ENCODE data around the gene ALS2CL.
A peak's percentile ranks its signal among the peaks of the same experiment; 100 is the strongest.

The ALS2CL gene

DNA sequence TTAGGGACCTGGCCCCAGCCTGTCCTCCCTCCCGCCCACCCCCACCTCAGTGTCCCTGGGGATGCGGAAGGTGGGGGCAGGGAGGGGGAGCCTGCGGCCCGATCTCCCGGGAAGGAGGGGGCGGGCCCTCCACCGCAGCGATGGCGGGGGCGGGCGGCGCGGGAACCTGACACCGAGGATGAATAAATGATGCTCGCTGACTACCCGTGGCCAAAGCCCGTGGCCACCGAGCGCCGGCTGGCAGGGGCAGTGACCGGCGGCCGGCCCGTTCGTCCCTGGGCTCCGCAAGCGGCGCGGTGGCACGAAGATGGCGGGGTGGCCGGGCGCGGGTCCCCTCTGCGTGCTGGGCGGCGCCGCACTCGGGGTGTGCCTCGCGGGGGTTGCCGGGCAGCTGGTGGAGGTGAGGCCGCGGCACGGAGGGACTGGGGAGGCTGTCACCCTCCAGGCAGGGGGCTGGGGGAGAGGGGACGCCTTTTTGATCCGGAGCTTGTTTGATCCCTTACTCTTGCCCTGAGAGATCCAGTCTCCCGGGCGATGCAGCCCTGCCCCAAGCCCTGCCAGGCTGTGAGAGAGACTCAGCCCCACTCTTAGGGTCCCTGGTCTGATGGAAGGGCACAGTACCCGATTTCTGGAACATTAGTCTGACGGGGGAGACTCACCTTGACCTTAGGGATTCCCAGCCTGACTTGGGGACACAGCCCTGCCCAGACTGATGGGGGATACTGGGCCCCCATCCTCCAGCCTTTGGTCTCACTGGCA lies 7.9 kb upstream of the ALS2CL start, which contains the start of gene TMIE:
Gene TMIE (plus strand): TSS at position 212 of the 759 bp plus-strand sequence. CDS start 96 bp downstream, at position 308.
- DNase-seq, result no peak

- no peak for DNase-seq
Measured at GRCh38 chr3:46700772-46701171, 7.3 kb upstream of the ALS2CL start.

DNA sequence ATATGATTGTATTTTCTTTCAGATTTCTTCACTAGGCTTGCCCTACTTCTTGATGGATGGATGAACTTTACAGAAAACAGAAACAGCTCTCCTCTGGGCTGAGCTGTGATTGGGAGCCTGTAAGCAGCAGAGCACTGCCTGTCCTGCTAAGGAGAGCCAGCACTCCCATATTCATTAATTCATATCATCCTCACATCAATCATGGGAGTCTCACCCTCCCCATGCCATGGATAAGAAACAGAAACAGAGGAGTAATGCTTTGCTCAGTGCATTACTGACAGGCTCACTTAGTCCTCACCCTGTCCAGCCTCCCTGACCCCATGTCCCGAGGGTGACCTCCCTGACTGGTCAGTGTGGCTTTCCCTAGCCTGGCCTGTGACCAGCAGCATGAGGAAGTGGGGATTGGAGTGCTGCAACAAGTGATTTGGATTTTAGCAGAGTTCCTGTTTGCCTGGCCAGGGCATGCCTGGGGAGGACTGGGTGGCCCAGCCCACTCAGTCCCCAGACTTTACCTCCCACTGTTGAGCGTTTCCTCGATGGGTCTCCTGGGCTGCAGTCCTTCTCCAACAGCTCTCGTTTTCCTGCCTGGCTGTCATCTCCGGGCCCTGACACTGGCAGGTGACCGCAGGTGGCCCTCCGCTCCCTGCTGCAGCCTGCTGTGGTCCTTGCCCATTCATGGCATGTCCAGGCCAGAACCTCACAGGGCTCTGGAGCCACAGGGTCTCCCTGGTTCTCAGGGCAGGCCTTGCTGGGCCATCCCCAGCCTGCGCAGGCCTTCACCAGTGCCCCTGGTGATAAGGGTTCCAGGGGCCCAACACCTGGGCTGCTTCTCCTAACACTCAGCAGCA lies 6.4 kb upstream of the ALS2CL start:
- DNase-seq, result no peak

GRCh38 chr3:46695962-46696894 lies 2.7 kb upstream of the ALS2CL start:
- DNase-seq, result no peak

GRCh38 chr3:46695177-46695961 lies 1.9 kb upstream of the ALS2CL start:
- DNase-seq, result peak; percentile 52

DNA sequence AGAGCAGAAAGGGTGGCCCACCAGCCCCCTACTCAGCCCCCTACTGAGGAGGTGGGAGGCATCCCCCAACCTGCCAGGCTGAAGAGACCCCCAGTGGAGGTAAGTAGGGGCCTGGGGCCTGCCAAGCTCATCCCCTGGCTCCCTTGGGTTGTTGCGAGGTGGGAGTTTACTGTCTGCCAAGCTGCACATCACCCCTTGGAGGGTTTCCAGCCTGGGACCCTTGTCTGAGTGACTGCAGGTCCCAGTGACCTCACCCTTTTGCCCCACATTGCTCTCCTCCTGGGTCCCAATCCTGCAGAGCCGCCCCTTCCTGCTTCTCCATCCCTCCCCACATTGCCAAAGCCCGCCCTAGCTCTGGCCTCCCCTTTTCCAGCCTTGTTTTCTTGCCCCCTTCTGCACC lies 1.0 kb upstream of the ALS2CL start:
- DNase-seq, result no peak

GRCh38 chr3:46693892-46694226 lies 380 bp upstream of the ALS2CL start:
- DNase-seq, result peak; percentile 16

DNA sequence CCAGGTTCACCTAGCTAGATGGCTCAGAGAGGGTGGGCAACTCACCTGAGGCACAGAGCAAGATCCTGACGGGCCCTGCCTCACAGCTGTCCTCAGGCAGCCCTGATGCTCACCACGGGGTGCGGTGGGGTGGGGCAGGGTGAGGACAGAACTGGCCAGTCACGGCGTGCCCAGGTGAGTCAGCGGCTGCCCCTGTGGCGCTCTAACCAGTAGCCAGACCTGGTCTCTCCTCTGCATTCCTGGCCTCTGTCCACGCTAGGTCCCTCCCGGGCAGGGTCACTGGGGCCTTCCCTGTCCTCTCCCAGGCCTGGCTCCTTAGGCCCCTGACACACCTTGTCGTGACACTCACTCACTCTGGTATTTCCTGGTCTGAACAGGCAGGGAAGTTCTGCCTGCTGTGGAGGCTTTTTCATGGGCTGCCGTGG lies 901 bp downstream of the ALS2CL start:
- no peak for DNase-seq

GRCh38 chr3:46690798-46691197 lies 2.7 kb downstream of the ALS2CL start:
- no peak for DNase-seq

- no peak for DNase-seq
Measured at GRCh38 chr3:46685446-46685845, 8.0 kb downstream of the ALS2CL start.

- no peak for DNase-seq
Measured at GRCh38 chr3:46684891-46685290, 8.6 kb downstream of the ALS2CL start.

- DNase-seq, result no peak
Measured at GRCh38 chr3:46682974-46683373, 10.5 kb downstream of the ALS2CL start.

DNA sequence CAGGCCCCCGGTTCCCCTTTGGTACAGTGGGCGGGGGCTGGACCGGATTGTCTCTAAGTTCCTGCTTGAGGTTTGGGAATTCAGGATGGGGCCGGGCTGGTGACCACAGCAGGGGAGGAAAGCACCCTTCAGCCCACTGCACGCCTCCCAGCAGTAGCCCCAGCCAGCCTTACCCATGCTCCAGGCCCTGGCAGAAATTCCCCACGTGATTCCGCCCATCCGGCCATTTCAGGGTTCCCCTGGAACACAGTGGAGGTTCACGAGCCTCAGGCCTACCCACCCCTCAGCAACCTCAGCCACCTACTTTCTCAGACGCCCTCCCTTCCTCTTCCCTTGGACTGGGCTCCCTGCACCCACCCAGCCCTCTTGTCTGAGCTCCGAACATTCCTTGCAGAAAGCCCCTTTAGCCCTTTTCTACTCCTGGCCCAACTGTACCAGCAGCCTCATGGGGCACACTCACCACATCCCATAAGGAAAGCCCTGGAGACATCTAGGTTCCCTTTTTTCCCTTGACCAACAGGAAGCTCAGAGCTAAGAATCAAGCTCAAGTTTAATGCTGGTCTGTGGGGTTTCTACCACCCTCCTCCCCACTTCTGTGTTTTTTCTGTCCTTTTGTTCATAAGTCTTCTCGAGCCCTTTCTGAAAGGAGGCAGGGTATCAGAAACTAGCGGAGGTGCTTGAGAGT lies 11.5 kb downstream of the ALS2CL start:
- no peak for DNase-seq

GRCh38 chr3:46681387-46681786 lies 12.1 kb downstream of the ALS2CL start:
- no peak for DNase-seq

- no peak for DNase-seq
Measured at GRCh38 chr3:46680298-46680826, 13.1 kb downstream of the ALS2CL start.

DNA sequence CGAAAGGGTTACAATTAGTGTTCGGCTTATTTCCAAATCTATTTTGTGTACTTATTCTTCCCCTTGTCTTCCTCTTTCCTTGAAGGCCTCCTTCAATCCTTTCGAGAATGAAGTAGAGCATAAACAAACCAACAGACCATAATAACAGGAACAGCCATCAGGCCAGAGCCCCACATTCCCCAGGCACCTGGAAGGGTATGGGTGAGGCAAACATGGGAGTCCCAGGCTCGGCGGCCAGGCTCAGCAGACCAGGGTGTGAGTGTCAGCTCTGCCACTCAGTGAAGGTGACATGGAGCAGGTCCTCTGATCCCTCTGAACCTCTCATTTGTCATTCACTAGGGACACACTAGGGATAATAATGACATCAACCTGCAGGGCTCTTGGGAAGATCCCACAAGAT lies 13.8 kb downstream of the ALS2CL start:
- DNase-seq, result no peak

GRCh38 chr3:46678280-46678679 lies 15.2 kb downstream of the ALS2CL start:
- DNase-seq, result no peak

DNA sequence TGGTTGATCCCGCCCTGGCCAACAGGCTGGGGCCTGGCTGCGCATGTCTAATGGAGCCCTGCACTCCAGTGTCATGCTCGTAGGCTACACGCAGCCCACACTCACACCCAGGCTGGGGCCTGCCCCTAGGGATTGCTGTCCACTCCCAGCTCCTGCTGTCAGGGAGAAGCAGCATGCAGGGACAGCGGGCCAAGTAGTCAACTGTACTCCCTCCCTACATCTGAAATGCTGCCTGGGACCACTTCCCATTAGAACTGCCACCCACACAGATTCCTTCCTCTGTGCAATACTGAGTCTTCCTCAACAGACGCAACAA lies 16.1 kb downstream of the ALS2CL start:
- no peak for DNase-seq

DNA sequence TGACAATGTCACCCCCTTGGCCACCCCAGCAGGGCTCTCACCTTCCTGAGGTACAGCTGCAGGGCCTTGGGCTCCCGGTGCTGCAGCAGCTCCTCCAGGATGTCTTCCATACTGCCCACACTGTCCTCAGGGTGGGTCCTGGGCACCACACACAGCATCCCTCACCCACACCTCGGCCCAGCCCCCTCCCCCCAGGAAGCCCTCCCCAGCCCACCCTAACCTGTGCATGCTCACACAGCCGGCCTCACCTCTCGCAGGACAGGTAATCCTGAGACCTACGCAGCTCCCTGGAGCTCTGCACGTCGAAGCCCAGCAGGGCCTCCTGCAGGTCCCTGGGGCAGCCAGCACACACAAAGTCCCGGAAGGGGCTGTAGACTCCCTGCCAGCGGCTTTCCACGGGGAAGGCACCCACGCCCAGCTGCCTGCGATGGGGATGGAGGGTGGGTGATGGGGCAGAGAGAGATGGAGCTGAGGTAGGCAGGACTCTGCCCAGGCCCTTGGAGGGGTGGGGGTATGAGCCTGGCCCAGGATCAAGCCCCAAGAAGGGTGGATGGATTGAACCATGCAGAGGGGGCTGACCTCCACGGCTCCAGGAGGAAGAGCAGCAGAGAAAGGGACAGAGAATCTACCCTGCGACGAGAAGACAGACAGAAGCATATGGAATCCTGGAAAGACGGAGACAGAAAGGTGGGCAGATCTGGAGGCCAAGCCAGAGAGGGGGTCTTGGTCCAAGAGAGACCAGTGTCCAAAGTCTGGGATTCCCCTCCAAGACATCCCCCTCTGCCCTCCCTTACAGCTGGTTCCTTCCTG lies 16.7 kb downstream of the ALS2CL start:
- DNase-seq, result no peak

DNA sequence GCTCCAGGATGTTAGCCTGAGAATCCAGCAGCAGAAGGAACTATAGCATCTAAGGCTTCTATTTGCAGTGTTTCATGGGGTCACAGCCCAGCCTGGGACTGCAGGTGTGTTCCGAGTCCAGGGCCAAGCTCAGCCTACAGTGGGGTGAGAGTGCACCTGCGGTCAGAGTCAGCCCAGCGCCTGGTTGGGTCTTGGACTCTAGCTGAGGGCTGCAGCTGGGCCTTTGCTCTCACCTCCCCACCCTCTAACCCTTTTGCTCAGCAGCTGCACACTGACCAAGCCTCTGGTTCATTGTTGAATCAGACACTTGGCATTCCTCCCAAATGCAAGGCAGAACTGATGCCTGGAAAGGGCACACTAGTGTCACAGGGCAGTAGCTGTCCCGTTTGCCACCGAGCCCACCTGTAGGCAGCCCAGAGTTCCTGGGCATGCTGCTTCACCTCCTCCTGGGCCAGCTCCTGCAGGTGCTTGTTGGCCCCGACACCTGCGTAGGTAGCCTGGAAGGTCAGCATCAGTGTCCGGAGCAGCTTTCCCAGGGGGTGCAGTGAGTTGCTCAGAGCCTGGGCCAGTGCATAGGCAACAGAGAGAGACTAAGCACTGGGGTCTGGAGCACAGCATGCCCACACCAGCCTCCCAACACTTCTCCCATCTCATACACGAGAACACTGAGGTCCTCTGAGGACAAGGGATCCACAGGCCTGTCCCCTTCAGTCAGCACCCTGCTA lies 17.5 kb downstream of the ALS2CL start:
- DNase-seq, result no peak
